ENCODE results near the gene TNIP2.

GRCh38 chr4:2702770-2703169, 53.4 kb downstream of the TNIP2 start:
- TF ChIP-seq CTCF (IDR thresholded peaks at IDR 0.05; ENCODE audit: extremely low read depth in 1 of 2, insufficient read depth in 1 of 2, low read depth in 1 of 2, low read length in 2 of 2) (no peak), POLR2A (IDR thresholded peaks at IDR 0.05; ENCODE audit: low read depth, low read length) (no peak), POLR2AphosphoS5 (IDR thresholded peaks at IDR 0.05; ENCODE audit: insufficient read depth, low read depth, low read length) (no peak), EZH2 (IDR thresholded peaks at IDR 0.05; ENCODE audit: borderline replicate concordance, low read depth, low read length, severe bottlenecking) (no peak), MYC (IDR thresholded peaks at IDR 0.05; ENCODE audit: low read depth, low read length) (no peak), MAX (IDR thresholded peaks at IDR 0.05; ENCODE audit: insufficient read depth, insufficient read length) (no peak), FOS (IDR thresholded peaks at IDR 0.05; ENCODE audit: borderline replicate concordance, insufficient read depth, low read length) (no peak), GATA2 (IDR thresholded peaks at IDR 0.05; ENCODE audit: insufficient read depth, insufficient read length, low read depth, low read length) (no peak)

Measured in endothelial cell of umbilical vein (primary cell).